WI38 (cell line): ENCODE measurements around the gene ACOT7.

Experiments used
- H3K4me3 ChIP-seq: 2 replicates; pipeline ENCODE4 v1.5.1; 2011; ENCODE audit warnings: low read depth, mild to moderate bottlenecking, control low read depth, low read length
- CTCF ChIP-seq: IDR thresholded peaks from 2 replicates; pipeline ENCODE4 v1.5.1; 2012; ENCODE audit warnings: low read depth, mild to moderate bottlenecking, control low read depth, low read length

Gene ACOT7

GRCh38 chr1:6278263-6278662 is 115.3 kb downstream of the ACOT7 start:
- H3K4me3 ChIP-seq: no peak overlapping the region
- no peak for TF ChIP-seq CTCF

- no peak overlapping the region for H3K4me3 ChIP-seq
Measured at GRCh38 chr1:6276811-6277555, 116.6 kb downstream of the ACOT7 start.

DNA sequence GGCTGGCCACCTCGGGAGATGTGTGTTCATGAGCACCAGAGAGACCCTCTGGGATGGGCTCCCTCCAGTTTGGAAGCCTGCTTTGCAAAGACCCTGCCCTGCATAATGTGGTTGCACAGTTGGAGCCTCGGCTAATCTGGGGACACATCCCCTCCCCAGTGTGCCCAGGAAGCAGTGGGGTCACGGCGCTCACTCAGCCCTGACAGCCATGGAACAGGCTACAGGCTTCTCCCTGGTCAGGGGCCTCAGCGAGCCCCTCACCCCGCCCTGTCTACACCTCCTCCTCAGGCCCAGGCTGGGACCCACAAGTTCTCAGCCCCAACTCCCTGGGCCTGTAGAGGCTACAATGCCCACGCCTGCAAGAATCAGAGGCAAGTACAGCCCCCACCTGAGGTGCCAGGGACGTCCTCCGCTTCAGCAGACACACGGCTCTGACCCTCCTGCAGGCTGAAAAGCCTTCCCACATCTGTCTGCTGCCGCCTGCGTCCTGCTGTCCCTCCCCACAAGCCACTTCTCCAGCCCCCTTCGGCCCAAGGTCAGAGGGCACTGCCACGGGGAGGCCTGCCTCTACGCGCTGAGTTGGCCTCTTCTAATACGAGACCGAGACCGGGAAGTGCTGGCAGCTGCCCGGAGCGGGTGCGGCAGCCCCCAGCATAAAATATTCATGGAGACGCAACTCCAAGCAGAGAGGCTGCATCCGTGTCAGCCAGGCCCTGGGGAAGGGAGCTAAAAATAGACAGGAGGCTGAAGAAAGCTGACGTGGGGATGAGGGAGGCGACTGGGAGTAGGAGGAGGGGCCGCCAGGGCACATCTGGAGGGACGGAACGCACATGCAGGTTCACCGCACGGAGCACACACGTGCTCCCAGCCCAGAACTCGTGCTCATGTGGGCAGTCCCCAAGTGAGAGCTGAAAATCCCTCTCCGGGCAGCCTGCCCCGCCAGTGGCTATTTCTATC is 117.5 kb downstream of the ACOT7 start:
- no peak overlapping the region for H3K4me3 ChIP-seq
- TF ChIP-seq CTCF: no peak

More at GRCh38 chr1:6276811-6277555, 116.6 kb downstream of the ACOT7 start:
- TF ChIP-seq CTCF: no peak

DNA sequence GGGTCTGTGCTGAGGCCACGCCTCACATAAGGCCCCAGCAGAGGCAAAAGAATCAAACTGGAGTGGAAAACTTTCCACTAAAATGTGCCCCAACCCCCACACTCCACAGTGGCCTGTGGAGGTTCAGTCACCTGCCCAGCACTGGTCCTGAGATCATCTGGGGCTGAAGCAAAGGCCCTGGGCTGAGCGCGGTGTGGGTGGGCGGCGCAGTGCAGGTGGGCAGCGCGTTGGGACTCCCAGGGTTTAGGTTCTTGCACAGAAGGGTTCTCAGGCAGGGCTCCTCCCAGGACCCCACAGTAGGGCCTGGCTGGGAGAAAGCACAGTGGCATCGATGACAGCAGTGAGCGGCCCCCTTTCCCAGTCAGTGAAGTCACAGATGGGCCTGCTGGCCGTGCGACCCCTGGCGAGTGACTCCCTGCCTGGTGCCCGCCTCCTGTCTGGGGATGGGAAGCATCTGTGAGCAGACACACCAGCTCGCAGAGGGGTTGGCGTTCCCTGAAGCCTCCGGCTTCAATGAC is 118.9 kb downstream of the ACOT7 start:
- TF ChIP-seq CTCF: no peak
- no peak overlapping the region for H3K4me3 ChIP-seq

- TF ChIP-seq CTCF: no peak
- H3K4me3 ChIP-seq: no peak overlapping the region
Measured at GRCh38 chr1:6274102-6274501, 119.5 kb downstream of the ACOT7 start.

GRCh38 chr1:6273380-6273891 is 120.1 kb downstream of the ACOT7 start:
- no peak for TF ChIP-seq CTCF
- H3K4me3 ChIP-seq: no peak overlapping the region

GRCh38 chr1:6272868-6273267 is 120.7 kb downstream of the ACOT7 start:
- TF ChIP-seq CTCF: no peak
- H3K4me3 ChIP-seq: no peak overlapping the region
